Epithelial cell of esophagus (primary cell): ENCODE results near the gene DERL3.

Experiments used
- DNase-seq: peaks from one replicate; pipeline ENCODE4 v3.0.0; 2010; ENCODE audit warnings: low read depth
- H3K4me3 ChIP-seq: 2 replicates; pipeline ENCODE4 v1.5.1; 2011; ENCODE audit warnings: mild to moderate bottlenecking, low read length, control low read depth
- CTCF ChIP-seq: IDR thresholded peaks from 2 replicates; pipeline ENCODE4 v1.5.1; 2011; ENCODE audit warnings: low read depth, mild to moderate bottlenecking, low read length, control low read depth, inconsistent platforms; ENCODE audit not compliant: insufficient read depth; ENCODE audit errors: missing control alignments

DERL3 gene

GRCh38 chr22:23834406-23834792, 4.4 kb downstream of the DERL3 start:
- TF ChIP-seq CTCF = no peak
- no peak overlapping the region for H3K4me3 ChIP-seq
- no peak for DNase-seq

- TF ChIP-seq CTCF = no peak
- DNase-seq = no peak
- H3K4me3 ChIP-seq = no peak overlapping the region
Measured at GRCh38 chr22:23833911-23834317, 4.9 kb downstream of the DERL3 start.

- DNase-seq = no peak
- TF ChIP-seq CTCF = no peak
Measured at GRCh38 chr22:23833017-23833751, 5.6 kb downstream of the DERL3 start.

GRCh38 chr22:23832226-23833016, 6.4 kb downstream of the DERL3 start:
- no peak for TF ChIP-seq CTCF
- H3K4me3 ChIP-seq = no peak overlapping the region
- DNase-seq = no peak

More at GRCh38 chr22:23833017-23833751, 5.6 kb downstream of the DERL3 start:
- H3K4me3 ChIP-seq = no peak overlapping the region

- no peak overlapping the region for H3K4me3 ChIP-seq
- TF ChIP-seq CTCF = no peak
- DNase-seq = no peak
Measured at GRCh38 chr22:23831781-23832180, 7.0 kb downstream of the DERL3 start.

- no peak overlapping the region for H3K4me3 ChIP-seq
- DNase-seq = no peak
- no peak for TF ChIP-seq CTCF
Measured at GRCh38 chr22:23831261-23831660, 7.5 kb downstream of the DERL3 start.
